HL-60 (cell line): Measurements from ENCODE around the gene ASTN2.

Source experiments
- CTCF ChIP-seq: IDR thresholded peaks from one replicate; pipeline ENCODE4 v1.5.1; 2011; ENCODE audit warnings: low read length, control low read depth, inconsistent platforms; ENCODE audit not compliant: insufficient read depth
- GABPA ChIP-seq: IDR thresholded peaks from 2 replicates; pipeline ENCODE4 v1.6.1; 2012; ENCODE audit warnings: low read depth
- POLR2AphosphoS5 ChIP-seq: IDR thresholded peaks from 2 replicates; pipeline ENCODE4 v1.6.1; 2012; ENCODE audit warnings: low read depth
- REST ChIP-seq: IDR thresholded peaks from 2 replicates; pipeline ENCODE4 v1.6.1; 2012; ENCODE audit warnings: low read depth; ENCODE audit not compliant: insufficient replicate concordance
- SPI1 ChIP-seq: IDR thresholded peaks from 2 replicates; pipeline ENCODE4 v1.6.1; 2012; ENCODE audit warnings: low read depth, mild to moderate bottlenecking, borderline replicate concordance

GRCh38 chr9:117344892-117345660 lies 69.8 kb downstream of the ASTN2 start:
- TF ChIP-seq CTCF = no peak
- no peak for TF ChIP-seq SPI1
- no peak for TF ChIP-seq GABPA
- TF ChIP-seq POLR2AphosphoS5 = no peak
- no peak for TF ChIP-seq REST
